HG03196 (cell line): ENCODE data around the gene PLP2.
"Not testable (repeated sequence)": the region's sequence is repeated elsewhere in the genome, so short reads cannot be mapped to it uniquely, and the experiment has no call there.

Experiments used
- ATAC-seq: cut with Tn5 transposase; IDR thresholded peaks from one replicate; pipeline ENCODE4 v1.9.1; 2021; ENCODE audit not compliant: unreplicated experiment

PLP2 gene

GRCh38 chrX:49163555-49164419, 7.9 kb upstream of the PLP2 start:
- ATAC-seq = peak; percentile 35

GRCh38 chrX:49164589-49165360, 6.9 kb upstream of the PLP2 start:
- no peak for ATAC-seq

- ATAC-seq = peak; percentile 40
Measured at GRCh38 chrX:49165901-49166881, 5.5 kb upstream of the PLP2 start.

- peak; percentile 31 for ATAC-seq
Measured at GRCh38 chrX:49166914-49167739, 4.6 kb upstream of the PLP2 start.

GRCh38 chrX:49167740-49168108, 4.0 kb upstream of the PLP2 start:
- no peak for ATAC-seq

GRCh38 chrX:49172280-49172780, 632 bp downstream of the PLP2 start:
- ATAC-seq = peak; percentile 70

GRCh38 chrX:49173544-49173943, 1.8 kb downstream of the PLP2 start:
- ATAC-seq = not testable (repeated sequence)

GRCh38 chrX:49174723-49175122, 3.0 kb downstream of the PLP2 start:
- ATAC-seq = no peak

- ATAC-seq = no peak
Measured at GRCh38 chrX:49175435-49176274, 4.0 kb downstream of the PLP2 start.

GRCh38 chrX:49176421-49177326, 5.0 kb downstream of the PLP2 start:
- ATAC-seq = no peak

GRCh38 chrX:49177338-49177833, 5.7 kb downstream of the PLP2 start:
- ATAC-seq = no peak

- ATAC-seq = no peak
Measured at GRCh38 chrX:49177873-49178480, 6.3 kb downstream of the PLP2 start.

GRCh38 chrX:49178537-49178936, 6.8 kb downstream of the PLP2 start:
- no peak for ATAC-seq

- no peak for ATAC-seq
Measured at GRCh38 chrX:49179358-49179757, 7.7 kb downstream of the PLP2 start.

- ATAC-seq = no peak
Measured at GRCh38 chrX:49183701-49184281, 12.1 kb downstream of the PLP2 start.

- ATAC-seq = peak; percentile 29
Measured at GRCh38 chrX:49184294-49185281, 12.9 kb downstream of the PLP2 start.
